ENCODE data around the gene GART.
"Not testable (repeated sequence)": the region's sequence is repeated elsewhere in the genome, so short reads cannot be mapped to it uniquely, and the experiment has no call there.

The GART gene

DNA sequence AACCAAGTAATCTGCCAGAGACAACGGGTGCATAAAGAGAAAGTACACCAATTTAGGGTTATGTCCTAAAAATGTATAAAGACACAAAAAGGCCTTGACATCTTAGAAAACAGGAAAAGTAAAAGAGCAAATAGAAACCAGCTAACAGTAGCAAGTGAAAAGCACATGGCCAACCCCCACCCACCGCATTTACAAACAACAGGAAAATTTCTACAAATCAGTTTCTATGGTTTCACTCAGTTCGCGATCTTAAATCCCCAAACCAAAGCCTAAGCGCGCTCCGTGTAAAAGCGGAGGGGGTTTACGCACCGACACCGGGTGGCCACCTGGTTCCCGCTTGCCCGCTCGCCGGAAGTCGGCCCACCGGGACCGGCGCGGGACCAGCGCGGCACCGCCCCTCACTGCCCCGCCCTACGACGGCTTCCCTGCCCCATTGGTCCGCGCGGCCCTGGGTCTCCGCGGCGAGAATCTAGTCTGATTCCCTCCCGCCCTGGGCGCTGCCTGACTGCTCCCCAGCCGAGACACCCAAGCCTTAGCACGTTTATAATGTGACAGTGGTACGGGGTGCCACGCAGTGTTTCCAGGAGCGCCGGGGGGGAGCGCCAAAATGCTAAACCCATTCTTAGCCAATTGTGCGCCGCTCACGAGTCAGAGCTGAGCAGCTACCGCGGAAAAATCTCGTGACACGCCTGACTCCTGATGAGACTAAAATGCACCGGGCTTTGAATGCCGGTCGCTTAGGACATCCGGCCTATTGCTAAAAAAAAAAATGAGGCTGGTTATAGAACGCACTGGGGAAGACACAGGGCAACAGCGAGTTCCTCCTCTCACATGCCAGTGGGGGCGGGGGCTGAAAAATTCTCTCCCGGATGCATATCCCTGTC lies at the start of gene GART:
Gene GART (minus strand): TSS at position 362 of the 884 bp plus-strand sequence. CDS start 2,802 bp downstream, outside the sequence.
- peak; percentile 66 for DNase-seq (ENCODE audit: low read depth)

DNA sequence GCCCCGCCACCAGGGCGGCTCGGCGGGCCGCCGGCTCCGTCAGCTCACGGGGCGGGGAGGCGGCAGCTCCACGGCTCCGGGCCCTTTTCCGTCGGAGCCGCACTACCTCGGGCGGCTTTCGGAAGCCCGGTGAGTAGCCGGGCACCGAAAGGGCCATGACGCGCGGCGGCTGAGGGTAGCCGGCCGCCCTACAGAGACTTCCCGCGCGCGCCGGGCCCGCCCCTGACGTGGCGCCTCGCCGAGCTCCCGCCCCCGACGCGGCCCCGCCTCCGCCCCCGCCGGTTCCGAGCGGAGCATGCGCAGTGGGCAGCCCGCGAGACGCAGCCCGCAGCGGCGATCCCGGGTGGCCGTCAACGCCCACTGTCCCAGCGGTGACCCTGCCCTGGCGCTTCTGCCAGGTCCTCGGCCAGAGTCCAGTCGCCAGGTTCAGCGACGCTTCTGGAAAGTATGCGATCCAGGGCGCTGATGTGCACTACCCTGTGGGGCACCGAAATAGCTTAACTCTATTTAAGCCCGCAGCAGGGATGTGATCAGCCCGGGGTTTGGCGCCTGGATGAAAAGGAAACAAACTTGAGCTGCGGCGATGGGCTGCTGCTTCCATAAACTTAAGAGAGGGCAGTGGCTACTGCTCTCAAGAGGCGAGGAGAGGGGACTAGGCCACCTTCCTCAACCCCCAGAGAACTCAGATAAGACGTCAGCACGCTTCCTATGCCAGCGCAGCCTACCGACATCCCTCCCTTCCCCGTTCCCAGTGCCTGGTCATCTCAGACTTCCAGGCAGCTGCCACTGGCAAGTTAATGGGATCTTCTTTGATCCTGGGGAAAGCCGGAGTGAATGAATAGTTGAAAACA lies 46.8 kb upstream of the GART start, which contains the start of gene DONSON:
Gene DONSON (minus strand): TSS at position 200 of the 851 bp plus-strand sequence. CDS start 43 bp downstream, at position 157.
- peak; percentile 82 for DNase-seq (ENCODE audit: low read depth)

DNA sequence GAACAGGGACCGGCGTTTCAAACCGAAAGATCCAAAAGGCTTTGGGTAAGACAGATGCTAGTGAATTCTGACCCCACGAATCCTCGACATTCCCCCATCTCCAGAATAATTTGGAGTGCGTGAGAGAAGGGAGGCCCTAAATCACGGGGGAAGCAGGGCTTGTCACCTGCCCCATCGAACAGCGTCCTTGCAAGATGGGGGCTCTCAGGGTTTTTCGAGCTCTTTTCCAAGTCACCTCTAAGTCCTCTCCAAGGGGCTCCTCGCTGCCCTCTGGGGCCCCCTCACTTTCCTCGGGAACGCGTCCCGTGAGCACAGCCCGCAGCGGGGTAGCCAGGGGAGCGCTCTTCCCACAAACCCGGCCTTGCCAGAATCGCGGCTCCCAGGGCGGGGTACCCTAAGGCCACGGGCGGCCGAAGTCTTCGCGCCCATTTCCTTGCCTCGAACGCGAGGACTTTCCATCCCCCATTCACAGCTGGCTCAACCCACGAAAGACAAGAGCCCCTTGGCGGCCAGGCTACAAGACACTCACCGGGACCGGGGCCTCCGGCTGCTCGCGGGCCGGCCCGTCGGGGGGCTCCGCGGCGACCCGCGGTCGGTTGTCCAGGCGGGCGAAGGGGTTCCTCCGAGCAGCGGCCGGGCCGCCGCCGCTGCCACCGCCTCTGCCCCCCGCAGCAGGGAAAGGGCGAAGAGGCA lies 46.0 kb upstream of the GART start:
- DNase-seq (ENCODE audit: low read depth): peak; percentile 30

DNA sequence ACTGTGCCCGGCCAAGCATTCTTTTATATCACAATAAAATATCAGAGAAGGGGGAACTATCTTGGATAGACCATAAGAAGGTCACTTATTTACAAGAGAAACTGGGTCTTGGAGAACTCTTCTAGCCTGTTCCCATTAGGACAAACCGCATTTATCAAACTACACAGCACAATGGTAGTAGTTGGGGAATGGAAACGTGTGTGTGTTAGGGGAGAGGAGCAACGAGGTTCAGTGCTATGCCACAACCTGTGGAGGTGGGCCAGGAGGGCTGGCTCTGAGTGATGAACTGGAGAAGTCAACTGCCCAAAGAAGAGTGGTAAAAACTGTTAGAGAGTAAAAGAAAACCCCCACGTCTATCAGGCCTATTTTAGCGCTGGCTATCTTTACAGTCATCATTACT lies 45.0 kb upstream of the GART start:
- DNase-seq (ENCODE audit: low read depth): no peak

DNA sequence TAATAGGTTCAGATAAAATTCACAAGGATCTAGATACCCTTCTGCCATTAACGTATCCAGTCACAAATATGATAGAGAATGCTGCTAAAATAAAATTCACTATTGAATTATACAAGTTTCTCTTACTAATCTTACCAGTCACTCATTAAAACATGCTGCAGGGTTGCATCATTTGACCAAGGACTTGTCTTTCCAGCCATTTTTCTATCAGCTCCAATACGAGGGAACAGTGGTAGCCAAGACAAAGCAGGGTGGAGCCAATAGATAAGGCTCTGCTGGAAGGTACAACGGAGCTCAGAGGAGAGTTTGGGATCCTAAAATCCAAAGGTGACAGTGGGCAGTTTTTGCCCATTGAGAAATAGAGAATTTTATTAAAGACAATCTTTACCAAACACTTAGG lies 42.5 kb upstream of the GART start:
- DNase-seq (ENCODE audit: low read depth): no peak

DNA sequence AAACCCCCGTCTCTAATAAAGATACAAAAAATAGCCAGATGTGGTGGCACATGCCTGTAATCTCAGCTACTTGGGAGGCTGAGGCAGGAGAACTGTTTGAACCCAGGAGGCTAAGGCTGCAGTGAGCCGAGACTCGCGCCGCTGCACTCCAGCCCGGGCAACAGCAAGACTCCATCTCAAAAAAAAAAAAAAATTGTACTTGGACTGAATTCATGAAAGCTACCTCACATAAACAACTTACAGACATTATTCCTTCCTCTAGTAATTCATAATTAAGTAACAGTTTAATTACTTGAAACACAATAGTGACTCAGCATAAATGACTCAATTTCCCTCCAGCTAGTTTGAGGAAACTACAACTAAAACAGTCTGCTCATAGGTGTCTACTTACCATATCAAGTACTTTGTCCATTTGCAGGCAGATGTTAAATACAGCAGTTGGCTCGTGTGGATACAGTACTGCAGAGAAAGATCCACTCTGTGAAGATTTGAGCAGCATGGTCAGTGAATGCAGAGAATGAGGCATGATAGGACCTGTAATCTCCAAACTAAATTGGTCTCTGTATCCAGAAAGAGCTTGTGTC lies 37.1 kb upstream of the GART start:
- no peak for DNase-seq (ENCODE audit: low read depth)

DNA sequence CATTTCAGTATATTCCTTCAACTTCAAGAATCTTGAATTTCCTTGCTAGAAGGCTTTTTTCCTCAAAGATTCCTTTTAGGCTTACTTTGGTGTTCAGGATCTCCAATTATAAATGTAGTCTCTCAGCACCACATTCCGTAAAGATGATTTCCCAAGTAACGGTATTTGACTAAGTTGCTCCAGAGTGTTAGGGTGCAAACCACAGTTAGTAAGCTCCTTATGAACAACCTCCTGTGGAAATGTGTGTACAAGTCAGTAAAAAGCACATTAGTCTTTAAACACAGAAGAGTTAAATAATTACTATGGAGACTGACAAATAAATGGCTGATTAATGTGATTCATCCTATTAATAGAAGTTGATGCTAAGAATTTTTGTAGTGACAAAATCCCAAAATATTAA lies 36.3 kb upstream of the GART start:
- no peak for DNase-seq (ENCODE audit: low read depth)

DNA sequence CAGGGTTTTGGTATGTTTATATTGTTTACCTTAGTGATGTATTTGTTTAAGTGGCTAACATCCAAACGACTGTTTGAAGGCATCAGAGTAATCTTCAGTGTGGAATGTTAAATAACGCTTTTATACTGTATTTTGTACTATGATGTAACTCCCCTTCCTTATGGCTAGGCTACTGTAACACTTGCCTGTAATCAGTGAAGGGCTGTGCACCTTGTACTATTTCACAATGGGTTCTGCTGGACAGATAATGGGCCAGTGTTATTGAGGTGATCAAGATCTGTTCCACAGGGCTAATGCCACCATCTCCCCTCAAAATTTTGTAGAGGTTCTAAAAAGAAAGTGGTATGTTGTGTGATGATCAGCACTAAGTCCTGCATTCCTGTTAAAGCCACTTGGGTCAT lies 34.8 kb upstream of the GART start:
- not testable (repeated sequence) for DNase-seq (ENCODE audit: low read depth)

DNA sequence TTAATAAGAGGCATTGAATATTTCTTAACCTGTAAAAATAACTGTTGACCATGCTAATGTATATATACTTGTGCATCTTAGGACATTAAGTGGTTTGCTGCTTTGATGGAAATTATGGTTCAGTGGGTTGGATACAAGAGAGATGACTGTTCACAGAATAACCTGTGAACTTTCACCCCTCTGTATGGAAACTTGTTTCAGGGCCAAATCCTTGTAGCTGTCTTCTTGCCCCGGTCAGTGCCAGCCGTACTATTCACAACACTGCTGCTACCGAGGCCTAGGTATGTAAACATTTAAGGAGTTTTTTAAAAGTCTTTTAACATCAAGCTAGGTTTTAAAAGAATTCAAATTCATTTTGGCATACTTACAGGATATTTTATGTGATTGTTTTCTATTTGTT lies 30.4 kb upstream of the GART start:
- DNase-seq (ENCODE audit: low read depth): no peak

DNA sequence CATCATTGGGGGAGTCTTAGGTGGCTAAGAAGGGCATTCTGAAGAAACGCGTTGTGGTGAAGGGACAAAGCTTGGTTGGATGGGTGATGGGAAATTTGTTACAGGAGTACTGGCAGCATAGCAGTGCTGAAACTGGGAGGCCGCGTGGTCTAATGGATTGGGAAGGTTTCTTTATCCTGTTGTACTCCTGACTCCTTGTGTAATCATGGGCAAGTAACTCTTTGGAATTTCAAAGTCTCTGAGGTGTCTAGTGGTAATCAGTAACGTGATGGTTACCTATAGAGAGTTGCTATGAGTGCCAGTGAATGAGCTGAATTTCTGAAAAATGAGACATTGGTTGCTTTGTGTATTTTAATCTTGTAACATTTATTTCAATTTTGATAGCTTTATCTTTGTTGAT lies 28.1 kb upstream of the GART start:
- no peak for DNase-seq (ENCODE audit: low read depth)

DNA sequence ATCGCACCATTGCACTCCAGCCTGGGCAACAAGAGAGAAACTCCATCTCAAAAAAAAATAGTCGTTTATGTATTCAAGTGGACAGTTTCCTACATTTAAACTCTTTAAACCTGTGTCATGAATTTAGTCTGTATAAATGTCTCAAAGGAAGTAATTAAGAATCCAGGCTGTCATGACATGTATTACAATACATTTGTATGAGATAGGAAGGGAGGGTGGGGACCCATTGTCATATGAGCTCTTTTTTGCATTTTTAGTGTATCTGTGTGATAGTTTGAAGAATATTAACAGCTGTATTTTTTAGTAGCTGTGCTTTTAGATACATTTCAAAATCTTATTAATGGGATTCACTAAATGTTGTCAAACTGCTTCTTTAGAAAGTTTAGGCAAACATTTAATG lies 26.5 kb upstream of the GART start:
- no peak for DNase-seq (ENCODE audit: low read depth)

DNA sequence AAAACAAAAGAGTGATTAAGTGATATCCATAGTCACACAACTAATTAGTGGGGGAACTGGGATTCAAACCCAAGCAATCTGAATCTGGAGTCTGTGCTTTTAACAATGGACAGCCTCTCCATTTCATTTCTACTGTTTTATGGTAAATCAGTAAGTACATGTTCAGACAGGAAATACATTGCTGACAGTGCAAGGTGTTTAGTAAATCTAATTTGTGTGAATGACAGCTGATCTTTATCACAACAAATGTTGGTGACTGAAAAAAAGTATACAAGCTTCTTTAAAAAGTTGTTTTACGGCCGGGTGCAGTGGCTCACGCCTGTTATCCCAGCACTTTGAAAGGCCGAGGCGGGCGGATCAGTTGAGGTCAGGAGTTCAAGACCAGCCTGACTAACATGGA lies 26.0 kb upstream of the GART start:
- no peak for DNase-seq (ENCODE audit: low read depth)

DNA sequence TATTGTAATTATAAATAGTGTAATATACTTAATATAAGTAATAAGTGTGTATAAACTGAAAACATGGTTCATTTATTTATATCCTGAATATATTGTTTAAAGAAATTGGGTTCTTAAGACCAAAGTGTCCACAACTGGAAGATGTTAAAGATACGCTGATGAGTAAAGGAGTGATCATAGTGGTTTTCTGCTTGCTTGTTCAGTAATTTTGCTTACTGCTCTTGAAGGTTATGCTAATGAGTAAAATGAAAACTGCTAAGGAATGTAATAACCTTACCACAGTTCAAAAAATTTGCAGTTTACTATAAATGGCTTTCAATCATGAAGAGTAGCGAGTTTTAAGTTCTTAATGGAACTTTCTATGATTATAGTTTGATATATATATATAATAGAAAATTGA lies 24.6 kb upstream of the GART start:
- no peak for DNase-seq (ENCODE audit: low read depth)

DNA sequence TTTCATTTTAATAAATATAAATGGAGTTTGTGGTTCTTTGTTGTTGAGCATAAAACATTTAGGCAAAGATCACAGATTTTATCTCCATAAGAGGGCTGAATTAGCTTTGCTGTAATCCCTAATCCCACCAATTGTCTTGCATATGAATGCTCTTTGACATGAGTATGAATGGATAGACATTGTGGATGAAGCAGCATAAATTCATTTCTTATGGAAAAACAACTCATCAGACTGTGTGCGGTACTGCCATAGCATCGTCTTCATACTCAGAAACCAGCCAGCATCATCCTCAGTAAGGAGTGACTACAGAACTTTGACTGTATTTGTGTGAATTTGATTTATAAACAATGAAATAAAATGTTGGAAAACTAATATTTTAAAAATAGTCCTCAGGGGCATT lies 20.5 kb upstream of the GART start:
- DNase-seq (ENCODE audit: low read depth): no peak

DNA sequence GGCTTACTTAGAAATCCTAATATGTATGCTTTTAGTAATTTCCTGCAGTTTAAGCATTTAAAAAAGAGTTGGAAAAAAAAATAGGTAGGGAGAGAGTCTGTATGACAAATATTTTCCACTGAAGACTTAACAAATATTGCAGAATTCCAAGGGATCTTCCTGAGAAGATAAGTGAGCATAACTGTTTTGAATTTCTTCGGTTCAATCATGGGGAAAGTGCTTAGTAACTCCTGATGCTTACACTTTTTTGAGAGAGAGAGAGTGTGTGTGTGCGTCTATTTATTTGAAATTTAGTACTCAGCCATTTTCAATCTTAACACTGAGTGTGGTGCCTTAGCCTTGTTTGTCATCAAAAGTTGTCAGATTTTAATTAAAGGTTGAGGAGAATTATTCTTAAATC lies 19.5 kb upstream of the GART start:
- no peak for DNase-seq (ENCODE audit: low read depth)

DNA sequence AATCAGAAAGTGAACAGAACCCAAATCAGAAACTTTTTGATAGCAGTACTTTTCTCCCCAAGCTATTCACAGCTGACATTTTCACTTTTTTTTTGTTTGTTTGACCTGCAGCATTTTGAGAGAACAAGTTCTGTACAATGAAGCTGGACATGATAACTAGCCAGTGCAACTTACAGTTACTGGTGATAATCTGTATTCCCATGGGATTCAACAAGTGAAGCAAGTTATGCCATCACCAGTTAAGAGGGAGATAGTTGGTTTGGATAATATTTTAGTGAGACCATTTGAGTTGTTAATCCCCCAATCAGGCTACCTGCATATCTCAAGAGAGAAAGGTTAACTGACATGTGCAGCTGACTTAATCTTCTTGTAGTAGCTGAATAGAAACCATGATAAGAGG lies 19.0 kb upstream of the GART start:
- DNase-seq (ENCODE audit: low read depth): no peak

DNA sequence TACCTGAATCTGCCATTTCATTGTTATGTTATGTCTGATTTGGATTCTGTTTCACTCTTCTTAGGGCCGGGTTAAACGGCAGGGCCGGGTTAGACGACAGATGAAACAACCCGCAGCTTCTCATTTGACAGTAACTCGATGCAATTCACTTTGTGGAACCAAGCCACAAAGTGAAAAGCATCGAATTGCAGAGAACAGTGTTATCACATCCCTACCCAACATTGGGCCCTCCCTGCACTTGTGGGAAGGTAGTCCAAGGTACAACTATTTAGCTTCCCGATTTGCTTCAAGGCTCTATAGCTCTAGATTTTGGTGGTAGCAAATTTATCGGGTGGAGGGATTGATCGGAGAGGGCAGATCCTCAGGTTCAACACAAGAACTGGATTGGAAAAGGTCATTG lies 17.9 kb upstream of the GART start:
- DNase-seq (ENCODE audit: low read depth): no peak

DNA sequence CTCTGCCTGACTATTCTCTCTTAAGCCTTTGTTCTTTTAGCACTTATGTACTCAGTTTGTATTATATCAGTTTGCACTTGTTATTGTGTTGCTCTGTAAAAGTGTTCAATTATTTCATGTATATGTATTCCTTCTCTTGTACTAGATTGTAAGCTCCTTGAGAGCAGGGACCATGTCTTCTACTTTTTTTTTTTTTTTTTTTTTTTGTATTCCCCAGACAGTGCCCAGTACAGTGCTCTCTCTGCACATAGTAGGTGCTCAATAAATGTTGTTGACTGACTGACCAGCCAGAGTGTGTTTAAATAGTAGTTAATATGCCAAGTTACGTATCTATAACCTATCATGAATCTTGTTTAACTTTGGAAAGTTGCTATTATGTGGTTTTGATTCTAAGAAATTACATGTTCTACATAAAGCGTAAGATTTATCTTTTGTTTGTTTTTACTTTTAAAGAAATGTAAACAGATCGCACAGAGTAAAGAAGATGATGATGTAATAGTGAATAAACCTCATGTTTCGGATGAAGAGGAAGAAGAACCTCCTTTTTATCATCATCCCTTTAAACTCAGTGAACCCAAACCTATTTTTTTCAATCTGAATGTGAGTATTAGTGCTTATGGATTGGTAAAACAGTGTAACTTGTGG lies 17.0 kb upstream of the GART start:
- no peak for DNase-seq (ENCODE audit: low read depth)

DNA sequence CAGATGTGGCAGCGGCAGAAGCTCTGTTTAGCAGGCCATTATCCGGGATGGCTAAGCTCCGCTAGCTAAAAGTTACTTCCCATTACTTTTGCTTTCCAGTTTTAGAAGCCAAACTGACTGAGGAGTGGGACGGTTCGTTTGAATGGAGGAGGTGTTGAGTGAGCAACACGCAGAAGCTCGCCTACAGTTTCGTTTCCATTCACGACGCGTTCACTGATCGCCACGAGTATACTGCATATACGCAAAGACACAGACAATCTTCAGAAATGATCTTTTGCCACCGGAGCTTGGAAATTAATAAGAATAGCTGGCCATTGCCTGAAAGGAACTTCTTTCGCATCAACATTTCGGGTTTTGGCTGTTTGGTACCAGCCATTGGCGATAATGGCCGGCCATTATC lies 15.5 kb upstream of the GART start:
- no peak for DNase-seq (ENCODE audit: low read depth)

DNA sequence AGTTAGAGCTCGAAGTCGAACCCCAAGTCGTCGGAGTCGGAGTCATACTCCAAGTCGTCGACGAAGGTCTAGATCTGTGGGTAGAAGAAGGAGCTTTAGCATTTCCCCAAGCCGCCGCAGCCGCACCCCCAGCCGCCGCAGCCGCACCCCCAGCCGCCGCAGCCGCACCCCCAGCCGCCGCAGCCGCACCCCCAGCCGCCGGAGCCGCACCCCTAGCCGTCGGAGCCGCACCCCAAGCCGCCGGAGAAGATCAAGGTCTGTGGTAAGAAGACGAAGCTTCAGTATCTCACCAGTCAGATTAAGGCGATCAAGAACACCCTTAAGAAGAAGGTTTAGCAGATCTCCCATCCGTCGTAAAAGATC lies 13.0 kb upstream of the GART start:
- no peak for DNase-seq (ENCODE audit: low read depth)

DNA sequence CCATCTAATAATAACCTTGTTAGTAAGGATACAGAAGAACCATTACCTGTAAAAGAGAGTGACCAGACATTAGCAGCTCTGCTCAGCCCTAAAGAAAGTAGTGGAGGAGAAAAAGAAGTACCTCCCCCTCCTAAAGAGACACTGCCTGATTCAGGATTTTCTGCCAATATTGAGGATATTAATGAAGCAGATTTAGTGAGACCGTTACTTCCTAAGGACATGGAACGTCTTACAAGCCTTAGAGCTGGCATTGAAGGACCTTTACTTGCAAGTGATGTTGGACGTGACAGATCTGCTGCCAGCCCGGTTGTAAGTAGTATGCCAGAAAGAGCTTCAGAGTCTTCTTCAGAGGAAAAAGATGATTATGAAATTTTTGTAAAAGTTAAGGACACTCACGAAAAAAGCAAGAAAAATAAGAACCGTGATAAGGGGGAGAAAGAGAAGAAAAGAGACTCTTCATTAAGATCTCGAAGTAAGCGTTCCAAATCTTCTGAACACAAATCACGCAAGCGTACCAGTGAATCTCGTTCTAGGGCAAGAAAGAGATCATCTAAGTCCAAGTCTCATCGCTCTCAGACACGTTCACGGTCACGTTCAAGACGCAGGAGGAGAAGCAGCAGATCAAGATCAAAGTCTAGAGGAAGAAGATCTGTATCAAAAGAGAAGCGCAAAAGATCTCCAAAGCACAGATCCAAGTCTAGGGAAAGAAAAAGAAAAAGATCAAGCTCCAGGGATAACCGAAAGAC lies 12.5 kb upstream of the GART start:
- no peak for DNase-seq (ENCODE audit: low read depth)
